CD8-positive, alpha-beta memory T cell (primary cell): Measurements from ENCODE around the gene TNFAIP8L1. TPM values are rescaled to one million over a fixed set of nuclear protein-coding genes. Genes with fewer than 3 reads are reported as not detected.

Experiments used
- CTCF ChIA-PET: fragments of 350-600 bp; sonication (Branson Sonifier 250); formaldehyde crosslinking; loops from one replicate; lab custom pipeline; 2021; ENCODE audit warnings: antibody characterized with exemption; lab: Charles Lee
- POLR2A ChIA-PET: fragments of 350-600 bp; sonication (Branson Sonifier 250); formaldehyde crosslinking; loops from one replicate; lab custom pipeline; 2021; ENCODE audit warnings: antibody characterized with exemption; lab: Charles Lee
- DNase-seq, 5 donors: peaks; one replicate each; pipeline versions ENCODE4 v3.0.0 to v3.0.0-alpha.2; 2020 to 2022; ENCODE audit warnings: mixed read lengths in 1 of 5
- H3K27ac ChIP-seq: one replicate; pipeline ENCODE4 v1.7.0; 2013; ENCODE audit warnings: low read depth, mild to moderate bottlenecking, low read length, moderate library complexity
- H3K27me3 ChIP-seq: 2 replicates; pipeline ENCODE4 v1.7.0; 2013; ENCODE audit warnings: low read length, mild to moderate bottlenecking; ENCODE audit not compliant: insufficient read depth, poor library complexity, severe bottlenecking
- H3K36me3 ChIP-seq: 2 replicates; pipeline ENCODE4 v1.7.0; 2013; ENCODE audit warnings: mild to moderate bottlenecking, low read length, moderate library complexity; ENCODE audit not compliant: insufficient read depth
- H3K4me1 ChIP-seq: 2 replicates; pipeline ENCODE4 v1.7.0; 2013; ENCODE audit warnings: mild to moderate bottlenecking, low read length, moderate library complexity; ENCODE audit not compliant: insufficient read depth
- H3K4me3 ChIP-seq: 2 replicates; pipeline ENCODE4 v1.7.0; 2013; ENCODE audit warnings: mild to moderate bottlenecking, low read length
- H3K9me3 ChIP-seq: 2 replicates; pipeline ENCODE4 v1.7.0; 2013; ENCODE audit warnings: mild to moderate bottlenecking, low read length
- H3K27ac Mint-ChIP-seq, 8 donors: one replicate each; pipeline ENCODE4 v1.8.0; 2020 to 2021; ENCODE audit warnings: mixed read lengths in 8 of 8, mild to moderate bottlenecking in 6 of 8, inconsistent platforms in 3 of 8, moderate library complexity in 3 of 8
- H3K27me3 Mint-ChIP-seq, 2 donors: one replicate each; pipeline ENCODE4 v1.8.0; 2020 to 2021; ENCODE audit warnings: mixed read lengths in 2 of 2, mild to moderate bottlenecking in 1 of 2, moderate library complexity in 1 of 2
- H3K36me3 Mint-ChIP-seq, 3 donors: one replicate each; pipeline ENCODE4 v1.8.0; 2020 to 2021; ENCODE audit warnings: mixed read lengths in 3 of 3, inconsistent platforms in 1 of 3, mild to moderate bottlenecking in 1 of 3
- H3K4me1 Mint-ChIP-seq, 3 donors: one replicate each; pipeline ENCODE4 v1.8.0; 2020 to 2021; ENCODE audit warnings: mixed read lengths in 3 of 3, inconsistent platforms in 1 of 3, mild to moderate bottlenecking in 1 of 3
- H3K4me3 Mint-ChIP-seq, 7 donors: one replicate each; pipeline ENCODE4 v1.8.0; 2020 to 2021; ENCODE audit warnings: mixed read lengths in 7 of 7, mild to moderate bottlenecking in 6 of 7, moderate library complexity in 4 of 7, inconsistent platforms in 2 of 7
- H3K9me3 Mint-ChIP-seq, 5 donors: one replicate each; pipeline ENCODE4 v1.8.0; 2020 to 2022; ENCODE audit warnings: mixed read lengths in 5 of 5, mild to moderate bottlenecking in 3 of 5, moderate library complexity in 2 of 5, inconsistent platforms in 1 of 5
- polyA plus RNA-seq: library from polyadenylated mRNA; unstranded; fragments of 300-500 nt; fragmentation: Illumina TruSeq; gene quantifications from one replicate; pipeline ENCODE4 v1.2.3, GENCODE V29; 2021
- total RNA-seq, 2 experiments: library from RNA; stranded (reverse); gene quantifications; one replicate each; pipeline ENCODE4 v1.2.3, GENCODE V29; 2021

TNFAIP8L1 gene
- total and polyA plus RNA-seq, 3 experiments from 2014 or later = 9.0 to 10.0 (median 9.6) TPM

- H3K27ac ChIP-seq = no peak overlapping the region
- H3K27me3 ChIP-seq = no peaks in the 10 kb centered on the region
- Mint-ChIP-seq H3K4me3 (no peak overlapping the region), H3K27ac (no peak overlapping the region), H3K27me3 (no peaks in the 10 kb centered on the region), H3K36me3 (peaks cover 4 to 70% (median 10%) of the 10 kb centered on the region in 3 donors), H3K9me3 (no peaks in the 10 kb centered on the region), H3K4me1 (peaks cover 0 to 5% (median under 1%) of the 10 kb centered on the region in 3 donors)
- ChIA-PET POLR2A (interaction anchor here (0.5 to 0.7 kb wide), 2 partner anchors 17 to 923 kb away, joined by 3 to 5 read pairs; no protein-coding TSS in a partner anchor), CTCF (no interaction called here)
- H3K9me3 ChIP-seq = no peaks in the 10 kb centered on the region
- no peak for DNase-seq
- H3K36me3 ChIP-seq = peaks cover 13% of the 10 kb centered on the region
- H3K4me3 ChIP-seq = no peak overlapping the region
- H3K4me1 ChIP-seq = no peaks in the 10 kb centered on the region
These were observed 16.8 kb downstream of the TNFAIP8L1 start for GRCh38 chr19:4656102-4656501.

- H3K27ac Mint-ChIP-seq = peak overlapping the region in 1 of 8 donors; percentile 48
- no peaks in the 10 kb centered on the region for H3K9me3 ChIP-seq
- H3K36me3 Mint-ChIP-seq = peaks cover 4 to 76% (median 12%) of the 10 kb centered on the region in 3 donors
- H3K36me3 ChIP-seq = peaks cover 13% of the 10 kb centered on the region
- POLR2A ChIA-PET = no interaction called here
- H3K27ac ChIP-seq = no peak overlapping the region
- H3K27me3 Mint-ChIP-seq = no peaks in the 10 kb centered on the region
- no peak overlapping the region for H3K4me3 ChIP-seq
- no peaks in the 10 kb centered on the region for H3K27me3 ChIP-seq
- H3K4me3 Mint-ChIP-seq = no peak overlapping the region
- no peaks in the 10 kb centered on the region for H3K4me1 ChIP-seq
- DNase-seq = no peak
- CTCF ChIA-PET = interaction anchor here (1.0 kb wide), 1 partner anchor 21 kb away, joined by 3 read pairs; no protein-coding TSS in a partner anchor
- H3K9me3 Mint-ChIP-seq = no peaks in the 10 kb centered on the region
- peaks cover 0 to 5% (median 3%) of the 10 kb centered on the region in 3 donors for H3K4me1 Mint-ChIP-seq
These were observed 17.9 kb downstream of the TNFAIP8L1 start for GRCh38 chr19:4657262-4657661.

GRCh38 chr19:4657835-4658234 lies 18.5 kb downstream of the TNFAIP8L1 start:
- no peaks in the 10 kb centered on the region for H3K27me3 Mint-ChIP-seq
- H3K27ac ChIP-seq = no peak overlapping the region
- DNase-seq = no peak
- no peaks in the 10 kb centered on the region for H3K9me3 ChIP-seq
- ChIA-PET POLR2A (no interaction called here), CTCF (interaction anchor here (1.0 kb wide), 1 partner anchor 22 kb away, joined by 3 read pairs; no protein-coding TSS in a partner anchor)
- peaks cover 0 to 5% (median 3%) of the 10 kb centered on the region in 3 donors for H3K4me1 Mint-ChIP-seq
- peaks cover 13% of the 10 kb centered on the region for H3K36me3 ChIP-seq
- H3K4me1 ChIP-seq = no peaks in the 10 kb centered on the region
- H3K4me3 Mint-ChIP-seq = no peak overlapping the region
- no peaks in the 10 kb centered on the region for H3K27me3 ChIP-seq
- peaks cover 4 to 80% (median 12%) of the 10 kb centered on the region in 3 donors for H3K36me3 Mint-ChIP-seq
- H3K27ac Mint-ChIP-seq = peak overlapping the region in 3 of 8 donors; percentile 3 to 61 (median 29)
- no peak overlapping the region for H3K4me3 ChIP-seq
- H3K9me3 Mint-ChIP-seq = no peaks in the 10 kb centered on the region

- DNase-seq = no peak
- Mint-ChIP-seq H3K4me3 (no peak overlapping the region), H3K36me3 (peaks cover 0 to 73% (median 4%) of the 10 kb centered on the region in 3 donors), H3K27ac (peak overlapping the region in 1 of 8 donors; percentile 88), H3K9me3 (no peaks in the 10 kb centered on the region), H3K4me1 (peaks cover 0 to 3% (median 0%) of the 10 kb centered on the region in 3 donors), H3K27me3 (no peaks in the 10 kb centered on the region)
- POLR2A ChIA-PET = no interaction called here
- no peak overlapping the region for H3K4me3 ChIP-seq
- no peaks in the 10 kb centered on the region for H3K9me3 ChIP-seq
- no peak overlapping the region for H3K27ac ChIP-seq
- H3K36me3 ChIP-seq = peaks cover 14% of the 10 kb centered on the region
- H3K4me1 ChIP-seq = no peaks in the 10 kb centered on the region
- H3K27me3 ChIP-seq = no peaks in the 10 kb centered on the region
- CTCF ChIA-PET = no interaction called here
These were observed 21.0 kb downstream of the TNFAIP8L1 start for GRCh38 chr19:4660181-4660791.

- peaks cover 0 to 74% (median 3%) of the 10 kb centered on the region in 3 donors for H3K36me3 Mint-ChIP-seq
- H3K4me3 Mint-ChIP-seq = peak overlapping the region in 1 of 7 donors; percentile 62
- H3K9me3 Mint-ChIP-seq = no peaks in the 10 kb centered on the region
- peaks cover 13% of the 10 kb centered on the region for H3K36me3 ChIP-seq
- CTCF ChIA-PET = no interaction called here
- no peak overlapping the region for H3K27ac ChIP-seq
- no peaks in the 10 kb centered on the region for H3K4me1 ChIP-seq
- peaks cover 0 to 3% (median 3%) of the 10 kb centered on the region in 3 donors for H3K4me1 Mint-ChIP-seq
- POLR2A ChIA-PET = no interaction called here
- no peaks in the 10 kb centered on the region for H3K27me3 ChIP-seq
- no peak for DNase-seq
- H3K27me3 Mint-ChIP-seq = no peaks in the 10 kb centered on the region
- H3K4me3 ChIP-seq = no peak overlapping the region
- H3K9me3 ChIP-seq = no peaks in the 10 kb centered on the region
- H3K27ac Mint-ChIP-seq = peak overlapping the region in 3 of 8 donors; percentile 5 to 29 (median 29)
These were observed 21.7 kb downstream of the TNFAIP8L1 start for GRCh38 chr19:4660993-4661392.

- Mint-ChIP-seq H3K4me3 (peak overlapping the region in 1 of 7 donors; percentile 85), H3K27ac (peak overlapping the region in 3 of 8 donors; percentile 29 to 57 (median 51)), H3K9me3 (no peaks in the 10 kb centered on the region), H3K4me1 (peaks cover 0 to 3% (median 3%) of the 10 kb centered on the region in 3 donors), H3K36me3 (peaks cover 0 to 74% (median 3%) of the 10 kb centered on the region in 3 donors), H3K27me3 (no peaks in the 10 kb centered on the region)
- peaks cover 13% of the 10 kb centered on the region for H3K36me3 ChIP-seq
- H3K9me3 ChIP-seq = no peaks in the 10 kb centered on the region
- POLR2A ChIA-PET = no interaction called here
- DNase-seq = no peak
- H3K4me1 ChIP-seq = no peaks in the 10 kb centered on the region
- CTCF ChIA-PET = no interaction called here
- no peak overlapping the region for H3K4me3 ChIP-seq
- no peak overlapping the region for H3K27ac ChIP-seq
- no peaks in the 10 kb centered on the region for H3K27me3 ChIP-seq
These were observed 22.8 kb downstream of the TNFAIP8L1 start for GRCh38 chr19:4662020-4662695.

GRCh38 chr19:4662812-4663211 lies 23.5 kb downstream of the TNFAIP8L1 start:
- H3K4me3 Mint-ChIP-seq = no peak overlapping the region
- no peak overlapping the region for H3K27ac ChIP-seq
- H3K36me3 Mint-ChIP-seq = peaks cover 0 to 75% (median 3%) of the 10 kb centered on the region in 3 donors
- CTCF ChIA-PET = no interaction called here
- H3K27me3 Mint-ChIP-seq = no peaks in the 10 kb centered on the region
- H3K4me1 Mint-ChIP-seq = peaks cover 0 to 3% (median 3%) of the 10 kb centered on the region in 3 donors
- peaks cover 13% of the 10 kb centered on the region for H3K36me3 ChIP-seq
- no peaks in the 10 kb centered on the region for H3K9me3 ChIP-seq
- no peaks in the 10 kb centered on the region for H3K4me1 ChIP-seq
- POLR2A ChIA-PET = no interaction called here
- no peaks in the 10 kb centered on the region for H3K27me3 ChIP-seq
- no peak for DNase-seq
- H3K4me3 ChIP-seq = no peak overlapping the region
- H3K9me3 Mint-ChIP-seq = no peaks in the 10 kb centered on the region
- H3K27ac Mint-ChIP-seq = peak overlapping the region in 2 of 8 donors; percentile 51 to 72

GRCh38 chr19:4664642-4665041 lies 25.3 kb downstream of the TNFAIP8L1 start:
- H3K4me3 Mint-ChIP-seq = no peak overlapping the region
- no peaks in the 10 kb centered on the region for H3K27me3 Mint-ChIP-seq
- peaks cover 14 to 19% (median 14%) of the 10 kb centered on the region in 3 donors for H3K4me1 Mint-ChIP-seq
- DNase-seq = no peak
- ChIA-PET CTCF (no interaction called here), POLR2A (no interaction called here)
- Histone ChIP-seq H3K27me3 (no peaks in the 10 kb centered on the region), H3K36me3 (peaks cover 20% of the 10 kb centered on the region), H3K9me3 (no peaks in the 10 kb centered on the region), H3K4me1 (peaks cover 16% of the 10 kb centered on the region), H3K4me3 (no peak overlapping the region), H3K27ac (no peak overlapping the region)
- H3K9me3 Mint-ChIP-seq = no peaks in the 10 kb centered on the region
- H3K27ac Mint-ChIP-seq = peak overlapping the region in 2 of 8 donors; percentile 6 to 27
- peaks cover 0 to 69% (median 6%) of the 10 kb centered on the region in 3 donors for H3K36me3 Mint-ChIP-seq
